Osteoblast (primary cell): ENCODE data around the gene GATB. TPM values are rescaled to one million over a fixed set of nuclear protein-coding genes. Genes with fewer than 3 reads are reported as not detected.

Experiments used
- DNase-seq: peaks from one replicate; pipeline ENCODE4 v3.0.0; 2011; ENCODE audit warnings: low spot score, mixed read lengths; ENCODE audit not compliant: insufficient read length; ENCODE audit errors: missing footprints
- H2AFZ ChIP-seq: 2 replicates; pipeline ENCODE4 v1.6.0; 2011; ENCODE audit warnings: mild to moderate bottlenecking, low read length
- H3K27ac ChIP-seq: 2 replicates; pipeline ENCODE4 v1.5.1; 2011; ENCODE audit warnings: mild to moderate bottlenecking, low read depth, low read length, moderate library complexity
- H3K27me3 ChIP-seq: 2 replicates; pipeline ENCODE4 v1.6.0; 2012; ENCODE audit warnings: mild to moderate bottlenecking, control low read depth, inconsistent platforms, low read length, moderate library complexity; ENCODE audit not compliant: insufficient read depth
- H3K36me3 ChIP-seq: 2 replicates; pipeline ENCODE4 v1.5.1; 2011; ENCODE audit warnings: mild to moderate bottlenecking, low read length, control low read depth, moderate library complexity; ENCODE audit not compliant: insufficient read depth
- H3K4me1 ChIP-seq: 2 replicates; pipeline ENCODE4 v1.5.1; 2011; ENCODE audit warnings: mild to moderate bottlenecking, low read length, control low read depth, moderate library complexity; ENCODE audit not compliant: insufficient read depth
- H3K4me2 ChIP-seq: 2 replicates; pipeline ENCODE4 v1.6.0; 2011; ENCODE audit warnings: mild to moderate bottlenecking, low read length; ENCODE audit not compliant: insufficient read depth
- H3K4me3 ChIP-seq: fragments of 200-600 bp; sonication (generic); 3 replicates; pipeline ENCODE4 v1.5.1; 2012; ENCODE audit warnings: mild to moderate bottlenecking, low read length, inconsistent platforms; ENCODE audit not compliant: insufficient read depth
- H3K79me2 ChIP-seq: 2 replicates; pipeline ENCODE4 v1.6.0; 2012; ENCODE audit warnings: mild to moderate bottlenecking, low read length, control low read depth, inconsistent platforms; ENCODE audit not compliant: insufficient read depth
- H3K9me3 ChIP-seq: 2 replicates; pipeline ENCODE4 v1.5.1; 2011; ENCODE audit warnings: low read depth, low read length, control low read depth
- H4K20me1 ChIP-seq: 2 replicates; pipeline ENCODE4 v1.6.0; 2012; ENCODE audit warnings: mild to moderate bottlenecking, low read length, control low read depth; ENCODE audit not compliant: insufficient read depth
- CTCF ChIP-seq: IDR thresholded peaks from 2 replicates; pipeline ENCODE4 v1.5.1; 2011; ENCODE audit warnings: mild to moderate bottlenecking, low read depth, low read length, moderate library complexity; ENCODE audit errors: extremely low read depth
- total RNA-seq: library from RNA; depleted of rRNA; stranded (reverse); fragments of >200 nt; gene quantifications from 2 replicates; pipeline ENCODE4 v1.2.3, GENCODE V29; 2012

The GATB gene
- total RNA-seq, 1 donor: 14.1 TPM

GRCh38 chr4:151725087-151725486, 35.7 kb downstream of the GATB start:
- no peak for DNase-seq
- Histone ChIP-seq H3K27ac (no peak overlapping the region), H2AFZ (no peak overlapping the region), H4K20me1 (no peaks in the 10 kb centered on the region), H3K27me3 (no peaks in the 10 kb centered on the region), H3K4me1 (no peaks in the 10 kb centered on the region), H3K9me3 (no peaks in the 10 kb centered on the region), H3K79me2 (no peaks in the 10 kb centered on the region), H3K4me3 (no peak overlapping the region), H3K4me2 (no peak overlapping the region), H3K36me3 (no peaks in the 10 kb centered on the region)
- no peak for TF ChIP-seq CTCF

GRCh38 chr4:151721916-151722315, 38.9 kb downstream of the GATB start:
- Histone ChIP-seq H2AFZ (no peak overlapping the region), H3K4me3 (no peak overlapping the region), H3K36me3 (no peaks in the 10 kb centered on the region), H3K27me3 (no peaks in the 10 kb centered on the region), H3K4me1 (no peaks in the 10 kb centered on the region), H3K27ac (no peak overlapping the region), H3K4me2 (no peak overlapping the region), H4K20me1 (no peaks in the 10 kb centered on the region), H3K79me2 (no peaks in the 10 kb centered on the region), H3K9me3 (no peaks in the 10 kb centered on the region)
- TF ChIP-seq CTCF: no peak
- no peak for DNase-seq

- Histone ChIP-seq H3K79me2 (no peaks in the 10 kb centered on the region), H3K4me3 (no peak overlapping the region), H3K36me3 (no peaks in the 10 kb centered on the region), H3K27me3 (no peaks in the 10 kb centered on the region), H3K4me1 (no peaks in the 10 kb centered on the region), H3K9me3 (no peaks in the 10 kb centered on the region), H3K27ac (no peak overlapping the region), H4K20me1 (no peaks in the 10 kb centered on the region), H3K4me2 (no peak overlapping the region), H2AFZ (peak overlapping the region; percentile 62)
- no peak for DNase-seq
- TF ChIP-seq CTCF: no peak
Measured at GRCh38 chr4:151721466-151721865, 39.3 kb downstream of the GATB start.

DNA sequence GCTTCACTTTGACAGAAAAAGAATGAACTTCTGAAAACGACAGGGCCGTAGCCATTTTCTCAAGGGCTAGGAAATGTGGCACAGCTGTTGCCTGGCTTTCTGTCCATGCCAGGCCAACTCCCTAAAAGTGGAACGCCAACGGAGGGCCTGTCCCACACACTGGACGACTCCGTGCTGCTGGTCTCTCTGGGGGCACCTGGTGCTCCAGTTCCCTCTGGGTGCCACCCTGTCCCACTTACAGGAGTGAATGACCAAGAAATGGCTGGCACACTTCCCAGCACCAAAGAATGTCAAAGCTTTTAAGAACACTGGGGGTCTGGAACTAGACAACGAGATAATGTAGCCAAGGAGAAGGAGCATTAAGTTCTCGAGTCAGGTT, 40.9 kb downstream of the GATB start:
- no peak overlapping the region for H2AFZ ChIP-seq

More for the DNA sequence above, 40.9 kb downstream of the GATB start:
- no peak for TF ChIP-seq CTCF
- H3K4me3 ChIP-seq: no peak overlapping the region
- H3K27ac ChIP-seq: no peak overlapping the region
- H3K9me3 ChIP-seq: no peaks in the 10 kb centered on the region
- DNase-seq: no peak
- no peaks in the 10 kb centered on the region for H3K79me2 ChIP-seq
- H3K4me2 ChIP-seq: no peak overlapping the region
- no peaks in the 10 kb centered on the region for H4K20me1 ChIP-seq
- no peaks in the 10 kb centered on the region for H3K4me1 ChIP-seq
- H3K36me3 ChIP-seq: no peaks in the 10 kb centered on the region
- H3K27me3 ChIP-seq: no peaks in the 10 kb centered on the region
